Ovary (tissue), 3 donors: ENCODE measurements around the gene CSNK2B.

ENCODE experiments used
- CTCF ChIP-seq, 3 donors: fragments of 450-650 bp in 2 of 3; fragments of 200-600 bp in 1 of 3; IDR thresholded peaks; one replicate each; pipeline versions ENCODE4 v1.5.1 to v1.8.0; 2016 to 2022; ENCODE audit warnings: antibody characterized with exemption in 3 of 3, mild to moderate bottlenecking in 1 of 3
- POLR2A ChIP-seq: fragments of 450-650 bp; IDR thresholded peaks from one replicate; pipeline ENCODE4 v1.6.1; 2017; ENCODE audit warnings: antibody characterized with exemption, mild to moderate bottlenecking, moderate library complexity
- donor health status: DM: no; HTN: no; CAD: no.

DNA sequence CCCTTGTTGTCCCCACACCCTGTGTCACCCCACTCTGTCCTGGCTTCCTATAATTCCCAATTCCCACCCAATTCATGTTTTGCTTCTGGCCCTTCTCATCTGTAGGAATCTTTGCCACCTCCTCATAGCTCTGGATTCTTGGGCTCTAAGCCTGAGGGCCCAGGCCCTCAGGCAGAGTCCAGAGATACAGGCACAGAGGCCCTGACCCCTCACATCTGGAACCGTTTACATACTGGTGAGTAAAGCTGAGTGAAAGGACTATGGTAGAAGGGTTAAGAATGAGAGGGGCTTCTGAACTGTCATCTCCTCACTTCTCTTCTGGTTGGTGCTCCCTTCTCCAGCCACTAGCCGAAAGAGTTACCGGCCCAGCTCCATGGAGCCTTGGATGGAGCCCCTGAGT, 31.7 kb upstream of the CSNK2B start:
- no peak for TF ChIP-seq CTCF (IDR thresholded peaks at IDR 0.05)
- TF ChIP-seq POLR2A: no peak
